ENCODE results near the gene RND2.

The RND2 gene

GRCh38 chr17:43070872-43071271 is 45.8 kb downstream of the RND2 start:
- no peak for DNase-seq

GRCh38 chr17:43074869-43075268 is 49.8 kb downstream of the RND2 start:
- no peak for DNase-seq

- DNase-seq = no peak
Observed at GRCh38 chr17:43079641-43080302, 54.7 kb downstream of the RND2 start.

Data from hypothalamus (tissue), 51 donors.